Measurements from ENCODE around the gene GREM2.

The GREM2 gene

GRCh38 chr1:240595476-240595875 is 16.5 kb downstream of the GREM2 start:
- no peaks in the 10 kb centered on the region for H3K36me3 ChIP-seq
- DNase-seq, result no peak
- no peak for TF ChIP-seq CTCF (IDR thresholded peaks at IDR 0.05; ENCODE audit: low read depth, low read length)
- no peaks in the 10 kb centered on the region for H3K4me1 ChIP-seq
- no peaks in the 10 kb centered on the region for H3K27me3 ChIP-seq
- H3K9me3 ChIP-seq, result no peaks in the 10 kb centered on the region
- H3K4me3 ChIP-seq (ENCODE audit: low read depth, low read length), result no peak overlapping the region

DNA sequence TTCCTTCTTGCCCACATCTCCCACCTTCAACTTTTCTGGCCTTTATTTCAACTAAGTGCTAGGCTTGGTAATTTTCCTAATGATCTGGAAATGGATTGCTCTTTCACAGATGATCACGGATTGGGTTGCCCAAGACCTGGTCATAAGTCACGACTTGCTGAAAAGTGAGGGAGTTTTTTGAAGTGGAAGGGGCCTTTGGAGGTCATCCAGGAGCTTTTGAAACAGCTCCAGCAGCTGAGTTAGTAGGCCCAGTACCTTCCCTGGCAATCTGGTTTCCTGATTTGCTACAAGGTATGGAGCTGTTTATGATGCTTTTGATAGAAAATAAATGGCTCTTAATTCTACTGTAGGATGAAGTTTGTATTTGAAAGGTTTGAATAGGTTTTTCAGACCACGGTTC is 20.4 kb downstream of the GREM2 start:
- H3K36me3 ChIP-seq, result no peaks in the 10 kb centered on the region
- no peaks in the 10 kb centered on the region for H3K4me1 ChIP-seq
- no peak for TF ChIP-seq CTCF (IDR thresholded peaks at IDR 0.05; ENCODE audit: low read depth, low read length)
- H3K9me3 ChIP-seq, result no peaks in the 10 kb centered on the region
- no peak overlapping the region for H3K4me3 ChIP-seq (ENCODE audit: low read depth, low read length)
- DNase-seq, result no peak
- no peaks in the 10 kb centered on the region for H3K27me3 ChIP-seq

DNA sequence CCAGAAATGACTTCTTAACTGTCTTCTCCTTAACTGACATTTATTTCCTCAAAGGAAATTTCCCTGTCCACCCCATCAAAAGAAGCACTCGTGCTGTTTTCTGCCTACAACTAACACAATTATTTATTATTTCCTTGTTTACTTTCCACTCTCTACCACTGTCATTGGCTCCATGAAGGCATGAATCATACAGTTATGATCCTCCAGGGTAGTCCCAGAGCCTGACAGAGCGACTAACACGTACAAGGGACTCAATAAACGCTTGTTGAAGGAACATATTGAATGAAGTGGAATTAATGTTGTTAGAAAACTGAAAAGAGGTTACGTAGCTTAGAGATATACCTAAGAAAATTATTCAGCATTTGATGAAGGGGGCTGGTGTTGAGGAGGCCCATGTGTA is 20.9 kb downstream of the GREM2 start:
- Histone ChIP-seq H3K4me1 (no peaks in the 10 kb centered on the region), H3K9me3 (no peaks in the 10 kb centered on the region), H3K27me3 (no peaks in the 10 kb centered on the region), H3K36me3 (no peaks in the 10 kb centered on the region), H3K4me3 (ENCODE audit: low read depth, low read length) (no peak overlapping the region)
- no peak for DNase-seq
- no peak for TF ChIP-seq CTCF (IDR thresholded peaks at IDR 0.05; ENCODE audit: low read depth, low read length)

- no peak for TF ChIP-seq CTCF (IDR thresholded peaks at IDR 0.05; ENCODE audit: low read depth, low read length)
- Histone ChIP-seq H3K4me1 (no peaks in the 10 kb centered on the region), H3K27me3 (no peaks in the 10 kb centered on the region), H3K36me3 (no peaks in the 10 kb centered on the region), H3K9me3 (no peaks in the 10 kb centered on the region), H3K4me3 (ENCODE audit: low read depth, low read length) (no peak overlapping the region)
- DNase-seq, result no peak
Measured at GRCh38 chr1:240589585-240590110, 22.3 kb downstream of the GREM2 start.

- Histone ChIP-seq H3K9me3 (no peaks in the 10 kb centered on the region), H3K4me1 (no peaks in the 10 kb centered on the region), H3K4me3 (ENCODE audit: low read depth, low read length) (no peak overlapping the region), H3K36me3 (no peaks in the 10 kb centered on the region), H3K27me3 (no peaks in the 10 kb centered on the region)
- no peak for DNase-seq
- no peak for TF ChIP-seq CTCF (IDR thresholded peaks at IDR 0.05; ENCODE audit: low read depth, low read length)
Measured at GRCh38 chr1:240586006-240586405, 25.9 kb downstream of the GREM2 start.

GRCh38 chr1:240582953-240583352 is 29.0 kb downstream of the GREM2 start:
- no peaks in the 10 kb centered on the region for H3K36me3 ChIP-seq
- no peaks in the 10 kb centered on the region for H3K27me3 ChIP-seq
- DNase-seq, result no peak
- no peak for TF ChIP-seq CTCF (IDR thresholded peaks at IDR 0.05; ENCODE audit: low read depth, low read length)
- H3K4me1 ChIP-seq, result no peaks in the 10 kb centered on the region
- no peaks in the 10 kb centered on the region for H3K9me3 ChIP-seq
- no peak overlapping the region for H3K4me3 ChIP-seq (ENCODE audit: low read depth, low read length)
